Caco-2 (cell line): Measurements from ENCODE around the gene KLHL2. TPM values are rescaled to one million over a fixed set of nuclear protein-coding genes. Genes with fewer than 3 reads are reported as not detected.
A peak's percentile ranks its signal among the peaks of the same experiment; 100 is the strongest.

Experiments used
- BruUV-seq: library from RNA; stranded (reverse); fragments of 400-500 nt; replicated peaks from 2 replicates; lab custom pipeline; 2021; lab: Mats Ljungman, UMichigan
- CTCF ChIA-PET: fragments of 300-600 bp; sonication (Branson Sonifier 250); formaldehyde crosslinking; loops from one replicate; lab custom pipeline; 2022; ENCODE audit warnings: antibody characterized with exemption; lab: Charles Lee
- POLR2A ChIA-PET: fragments of 300-600 bp; sonication (Branson Sonifier 250); formaldehyde crosslinking; loops from one replicate; lab custom pipeline; 2022; ENCODE audit warnings: antibody characterized with exemption; lab: Charles Lee
- DNase-seq, 2 experiments: peaks; one replicate each; pipeline versions ENCODE4 v3.0.0 to v3.0.0-alpha.2; 2020 to 2022
- H3K27me3 ChIP-seq: replicated peaks from 2 replicates; pipeline ENCODE4 v1.6.0; 2011; ENCODE audit warnings: low read length; ENCODE audit not compliant: control insufficient read depth, insufficient read depth
- H3K36me3 ChIP-seq: 2 replicates; pipeline ENCODE4 v1.5.1; 2011; ENCODE audit warnings: low read length; ENCODE audit not compliant: control insufficient read depth, insufficient read depth
- H3K4me1 ChIP-seq: fragments of 250-450 bp; sonication (Bioruptor Pico); 2 replicates; pipeline ENCODE4 v1.5.1; 2020; ENCODE audit warnings: mild to moderate bottlenecking
- H3K4me3 ChIP-seq: 2 replicates; pipeline ENCODE4 v1.5.1; 2011; ENCODE audit warnings: low read depth, mild to moderate bottlenecking, control low read depth, low read length
- H3K9me3 ChIP-seq: fragments of 250-450 bp; sonication (Bioruptor Pico); 2 replicates; pipeline ENCODE4 v1.5.1; 2020; ENCODE audit warnings: mild to moderate bottlenecking, moderate library complexity
- H3K27ac Mint-ChIP-seq: one replicate; pipeline ENCODE4 v1.8.0; 2022; ENCODE audit warnings: mixed read lengths; ENCODE audit not compliant: unreplicated experiment
- H3K27me3 Mint-ChIP-seq: one replicate; pipeline ENCODE4 v1.8.0; 2022; ENCODE audit warnings: mixed read lengths; ENCODE audit not compliant: insufficient read depth, unreplicated experiment
- H3K36me3 Mint-ChIP-seq: one replicate; pipeline ENCODE4 v1.8.0; 2022; ENCODE audit warnings: mild to moderate bottlenecking, mixed read lengths; ENCODE audit not compliant: insufficient read depth, unreplicated experiment
- H3K4me1 Mint-ChIP-seq: one replicate; pipeline ENCODE4 v1.8.0; 2022; ENCODE audit warnings: low read depth, mixed read lengths; ENCODE audit not compliant: unreplicated experiment
- H3K4me3 Mint-ChIP-seq: one replicate; pipeline ENCODE4 v1.8.0; 2022; ENCODE audit warnings: mild to moderate bottlenecking, moderate library complexity, mixed read lengths; ENCODE audit not compliant: unreplicated experiment
- H3K9me3 Mint-ChIP-seq: one replicate; pipeline ENCODE4 v1.8.0; 2022; ENCODE audit warnings: mixed read lengths; ENCODE audit not compliant: unreplicated experiment
- intact Hi-C: fragments of 100-400 bp; cut with micrococcal nuclease; formaldehyde crosslinking; loops from one replicate; pipeline ENCODE4 v1.10.0; 2022; ENCODE audit not compliant: unreplicated experiment
- total RNA-seq: library from RNA; stranded (reverse); gene quantifications from 2 replicates; pipeline ENCODE4 v1.2.3, GENCODE V29; 2022
- TF ChIP-seq, protein P1 (sequence below), 2 experiments: fragments of 200-600 bp in 1 of 2; IDR thresholded peaks; 1 replicate in 1 of 2; 2 replicates in 1 of 2; pipeline versions ENCODE4 v1.5.1 to v1.8.0; 2011 to 2022; ENCODE audit warnings: antibody characterized with exemption in 1 of 2, control low read depth in 1 of 2, inconsistent platforms in 1 of 2, low read depth in 1 of 2, low read length in 1 of 2, mild to moderate bottlenecking in 1 of 2, moderate library complexity in 1 of 2; ENCODE audit not compliant: insufficient read depth in 1 of 2, severe bottlenecking in 1 of 2, unreplicated experiment in 1 of 2

KLHL2 gene
- total RNA-seq, 1 experiment from 2014 or later = 15.9 TPM

DNA sequence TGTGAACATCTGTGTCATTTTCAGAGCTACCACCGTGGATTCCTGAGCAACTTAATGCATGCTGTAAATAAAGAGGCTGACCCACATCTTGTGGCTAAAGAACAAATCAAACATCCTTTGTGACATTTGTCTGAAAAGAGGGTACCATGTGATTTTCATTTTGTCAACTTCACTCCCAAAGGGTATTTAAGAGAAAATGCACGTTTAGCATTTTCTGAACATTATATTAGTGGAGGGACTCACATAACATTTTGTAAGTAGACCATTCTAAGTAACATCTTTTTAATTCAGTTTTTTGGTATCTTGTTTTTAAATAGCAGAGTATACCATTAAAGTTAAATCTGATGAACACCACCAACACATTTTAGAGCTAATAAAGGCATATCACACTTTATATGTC lies 154.4 kb downstream of the KLHL2 start:
- Mint-ChIP-seq H3K9me3 (no peaks in the 10 kb centered on the region), H3K4me3 (no peak overlapping the region), H3K27ac (no peak overlapping the region), H3K36me3 (no peaks in the 10 kb centered on the region), H3K27me3 (peaks cover 6% of the 10 kb centered on the region), H3K4me1 (no peaks in the 10 kb centered on the region)
- no peak for DNase-seq
- BruUV-seq = no TSS peak
- Histone ChIP-seq H3K4me1 (no peaks in the 10 kb centered on the region; the same call in 1 of the 2 replicates), H3K9me3 (no peaks in the 10 kb centered on the region), H3K4me3 (no peak overlapping the region), H3K27me3 (no peaks in the 10 kb centered on the region), H3K36me3 (no peaks in the 10 kb centered on the region)
- ChIA-PET POLR2A (no interaction called here), CTCF (no interaction called here)
- TF ChIP-seq, protein P1, sequence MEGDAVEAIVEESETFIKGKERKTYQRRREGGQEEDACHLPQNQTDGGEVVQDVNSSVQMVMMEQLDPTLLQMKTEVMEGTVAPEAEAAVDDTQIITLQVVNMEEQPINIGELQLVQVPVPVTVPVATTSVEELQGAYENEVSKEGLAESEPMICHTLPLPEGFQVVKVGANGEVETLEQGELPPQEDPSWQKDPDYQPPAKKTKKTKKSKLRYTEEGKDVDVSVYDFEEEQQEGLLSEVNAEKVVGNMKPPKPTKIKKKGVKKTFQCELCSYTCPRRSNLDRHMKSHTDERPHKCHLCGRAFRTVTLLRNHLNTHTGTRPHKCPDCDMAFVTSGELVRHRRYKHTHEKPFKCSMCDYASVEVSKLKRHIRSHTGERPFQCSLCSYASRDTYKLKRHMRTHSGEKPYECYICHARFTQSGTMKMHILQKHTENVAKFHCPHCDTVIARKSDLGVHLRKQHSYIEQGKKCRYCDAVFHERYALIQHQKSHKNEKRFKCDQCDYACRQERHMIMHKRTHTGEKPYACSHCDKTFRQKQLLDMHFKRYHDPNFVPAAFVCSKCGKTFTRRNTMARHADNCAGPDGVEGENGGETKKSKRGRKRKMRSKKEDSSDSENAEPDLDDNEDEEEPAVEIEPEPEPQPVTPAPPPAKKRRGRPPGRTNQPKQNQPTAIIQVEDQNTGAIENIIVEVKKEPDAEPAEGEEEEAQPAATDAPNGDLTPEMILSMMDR (IDR thresholded peaks at IDR 0.05; ENCODE audit: insufficient read depth in 1 of 2, low read depth in 1 of 2, low read length in 1 of 2, severe bottlenecking in 1 of 2, unreplicated experiment in 1 of 2) = no peak
- intact Hi-C loops = no loop called here

DNA sequence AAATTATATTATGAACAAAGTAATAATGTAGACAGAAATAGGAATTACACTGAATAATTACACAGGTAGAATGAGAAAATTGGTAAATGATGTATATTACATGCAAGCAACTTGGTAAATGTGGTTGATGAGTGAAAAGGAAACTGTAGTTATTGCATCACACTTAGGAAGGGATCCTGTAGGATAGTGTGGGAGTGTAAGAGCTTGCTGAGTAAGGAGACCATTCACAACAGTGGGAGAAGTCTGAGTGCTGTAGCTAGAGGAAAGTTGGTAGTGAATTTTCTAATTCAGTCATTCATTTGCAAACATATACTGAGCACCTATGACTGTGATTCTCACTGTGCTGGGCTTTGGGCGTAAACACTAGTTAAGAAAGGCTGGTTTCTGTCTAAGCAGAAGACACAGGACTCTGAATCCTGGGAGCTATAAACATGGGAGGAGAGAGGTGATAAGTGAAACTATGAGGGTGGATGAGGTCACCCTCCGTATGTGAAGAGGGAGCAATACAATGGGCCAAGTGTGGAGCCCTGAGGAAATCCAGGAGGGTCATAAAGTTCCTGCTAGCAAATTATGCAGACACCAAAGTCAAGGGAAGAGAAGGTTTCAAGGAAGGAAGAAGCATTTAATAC lies 157.2 kb downstream of the KLHL2 start:
- H3K4me1 Mint-ChIP-seq = no peaks in the 10 kb centered on the region
- TF ChIP-seq, protein P1 (IDR thresholded peaks at IDR 0.05; ENCODE audit: insufficient read depth in 1 of 2, low read depth in 1 of 2, low read length in 1 of 2, severe bottlenecking in 1 of 2, unreplicated experiment in 1 of 2) = no peak
- Histone ChIP-seq H3K36me3 (no peaks in the 10 kb centered on the region), H3K27me3 (no peaks in the 10 kb centered on the region), H3K9me3 (no peaks in the 10 kb centered on the region), H3K4me3 (no peak overlapping the region), H3K4me1 (no peaks in the 10 kb centered on the region; the same call in 1 of the 2 replicates)
- H3K36me3 Mint-ChIP-seq = no peaks in the 10 kb centered on the region
- H3K9me3 Mint-ChIP-seq = no peaks in the 10 kb centered on the region
- no peak overlapping the region for H3K27ac Mint-ChIP-seq
- no TSS peak for BruUV-seq
- H3K4me3 Mint-ChIP-seq = no peak overlapping the region
- ChIA-PET CTCF (interaction anchor here (1.1 kb wide), 1 partner anchor 9 kb away, joined by 3 read pairs; no protein-coding TSS in a partner anchor), POLR2A (no interaction called here)
- peaks cover 6% of the 10 kb centered on the region for H3K27me3 Mint-ChIP-seq
- peak; percentile 34 to 56 for DNase-seq
- intact Hi-C loops = no loop called here

- Mint-ChIP-seq H3K9me3 (no peaks in the 10 kb centered on the region), H3K27ac (no peak overlapping the region), H3K4me3 (no peak overlapping the region), H3K27me3 (no peaks in the 10 kb centered on the region), H3K4me1 (no peaks in the 10 kb centered on the region), H3K36me3 (no peaks in the 10 kb centered on the region)
- Histone ChIP-seq H3K9me3 (no peaks in the 10 kb centered on the region), H3K36me3 (no peaks in the 10 kb centered on the region), H3K4me3 (no peak overlapping the region), H3K27me3 (no peaks in the 10 kb centered on the region), H3K4me1 (no peaks in the 10 kb centered on the region; the same call in 1 of the 2 replicates)
- DNase-seq = no peak
- TF ChIP-seq, protein P1 (IDR thresholded peaks at IDR 0.05; ENCODE audit: insufficient read depth in 1 of 2, low read depth in 1 of 2, low read length in 1 of 2, severe bottlenecking in 1 of 2, unreplicated experiment in 1 of 2) = no peak
- ChIA-PET CTCF (no interaction called here), POLR2A (no interaction called here)
- intact Hi-C loops = no loop called here
- no TSS peak for BruUV-seq
Measured at GRCh38 chr4:165367040-165367439, 159.7 kb downstream of the KLHL2 start.
